Endothelial cell (in vitro differentiated cells): Measurements from ENCODE around the gene CA6. TPM values are rescaled to one million over a fixed set of nuclear protein-coding genes. Genes with fewer than 3 reads are reported as not detected.
"Not testable (repeated sequence)": the region's sequence is repeated elsewhere in the genome, so short reads cannot be mapped to it uniquely, and the experiment has no call there.

Source experiments
- DNase-seq: peaks from one replicate; pipeline ENCODE4 v3.0.0; 2021; ENCODE audit warnings: low spot score
- H3K27ac Mint-ChIP-seq: one replicate; pipeline ENCODE4 v1.8.0; 2021; ENCODE audit warnings: mixed read lengths, inconsistent platforms; ENCODE audit not compliant: unreplicated experiment
- H3K27me3 Mint-ChIP-seq: one replicate; pipeline ENCODE4 v1.8.0; 2021; ENCODE audit warnings: mild to moderate bottlenecking, moderate library complexity, mixed read lengths, inconsistent platforms; ENCODE audit not compliant: unreplicated experiment
- H3K36me3 Mint-ChIP-seq: one replicate; pipeline ENCODE4 v1.8.0; 2021; ENCODE audit warnings: mild to moderate bottlenecking, low read depth, mixed read lengths, inconsistent platforms; ENCODE audit not compliant: unreplicated experiment
- H3K4me1 Mint-ChIP-seq: one replicate; pipeline ENCODE4 v1.8.0; 2021; ENCODE audit warnings: mild to moderate bottlenecking, mixed read lengths, inconsistent platforms; ENCODE audit not compliant: unreplicated experiment
- H3K4me3 Mint-ChIP-seq: one replicate; pipeline ENCODE4 v1.8.0; 2021; ENCODE audit warnings: mild to moderate bottlenecking, mixed read lengths, inconsistent platforms; ENCODE audit not compliant: unreplicated experiment
- H3K9me3 Mint-ChIP-seq: one replicate; pipeline ENCODE4 v1.8.0; 2021; ENCODE audit warnings: mixed read lengths, inconsistent platforms; ENCODE audit not compliant: unreplicated experiment
- CTCF ChIP-seq: fragments of 200-600 bp; sonication (generic); IDR thresholded peaks from one replicate; pipeline ENCODE4 v1.5.0; 2021; ENCODE audit warnings: antibody characterized with exemption; ENCODE audit not compliant: unreplicated experiment
- total RNA-seq: library from RNA; stranded (reverse); fragmentation: NEBNext Ultra II Directional; extraction: Animal tissue kit (Norgen Biotek cat#: 25700); gene quantifications from one replicate; pipeline ENCODE4 v1.2.1, GENCODE V29; 2021; ENCODE audit not compliant: unreplicated experiment

CA6 gene
- total RNA-seq, 1 donor from 2014 or later: 2.5 TPM

GRCh38 chr1:8915446-8915845, 30.2 kb upstream of the CA6 start:
- no peak for DNase-seq
- Mint-ChIP-seq H3K27ac (no peak overlapping the region), H3K4me3 (no peak overlapping the region), H3K27me3 (no peaks in the 10 kb centered on the region), H3K36me3 (peaks cover 3% of the 10 kb centered on the region), H3K9me3 (no peaks in the 10 kb centered on the region), H3K4me1 (peaks cover 1% of the 10 kb centered on the region)
- no peak for TF ChIP-seq CTCF

GRCh38 chr1:8917536-8917935, 28.1 kb upstream of the CA6 start:
- not testable (repeated sequence) for H3K9me3 Mint-ChIP-seq, DNase-seq, H3K27me3 Mint-ChIP-seq, H3K27ac Mint-ChIP-seq, H3K36me3 Mint-ChIP-seq, H3K4me1 Mint-ChIP-seq, H3K4me3 Mint-ChIP-seq

- DNase-seq: no peak
- H3K27ac Mint-ChIP-seq: no peak overlapping the region
- H3K4me3 Mint-ChIP-seq: no peak overlapping the region
- no peak for TF ChIP-seq CTCF
- H3K9me3 Mint-ChIP-seq: no peaks in the 10 kb centered on the region
- no peaks in the 10 kb centered on the region for H3K27me3 Mint-ChIP-seq
- no peaks in the 10 kb centered on the region for H3K36me3 Mint-ChIP-seq
- H3K4me1 Mint-ChIP-seq: peaks cover 3% of the 10 kb centered on the region
These were observed 22.7 kb upstream of the CA6 start for GRCh38 chr1:8922962-8923361.

GRCh38 chr1:8925406-8925805, 20.3 kb upstream of the CA6 start:
- Mint-ChIP-seq H3K36me3 (no peaks in the 10 kb centered on the region), H3K27me3 (no peaks in the 10 kb centered on the region), H3K9me3 (no peaks in the 10 kb centered on the region), H3K4me3 (no peak overlapping the region), H3K27ac (no peak overlapping the region), H3K4me1 (peaks cover 3% of the 10 kb centered on the region)
- no peak for DNase-seq
- TF ChIP-seq CTCF: no peak

GRCh38 chr1:8925960-8926359, 19.7 kb upstream of the CA6 start:
- Mint-ChIP-seq H3K4me3 (no peak overlapping the region), H3K27me3 (peaks cover under 1% of the 10 kb centered on the region), H3K4me1 (peaks cover under 1% of the 10 kb centered on the region), H3K9me3 (no peaks in the 10 kb centered on the region), H3K27ac (no peak overlapping the region), H3K36me3 (no peaks in the 10 kb centered on the region)
- no peak for DNase-seq
- no peak for TF ChIP-seq CTCF
